HG03280 (cell line): Measurements from ENCODE around the gene TEX19.
A peak's percentile ranks its signal among the peaks of the same experiment; 100 is the strongest.
"Not testable (repeated sequence)": the region's sequence is repeated elsewhere in the genome, so short reads cannot be mapped to it uniquely, and the experiment has no call there.

Source experiments
- ATAC-seq: cut with Tn5 transposase; IDR thresholded peaks from one replicate; pipeline ENCODE4 v1.9.1; 2021; ENCODE audit warnings: mild to moderate bottlenecking, moderate library complexity; ENCODE audit not compliant: unreplicated experiment

TEX19 gene

DNA sequence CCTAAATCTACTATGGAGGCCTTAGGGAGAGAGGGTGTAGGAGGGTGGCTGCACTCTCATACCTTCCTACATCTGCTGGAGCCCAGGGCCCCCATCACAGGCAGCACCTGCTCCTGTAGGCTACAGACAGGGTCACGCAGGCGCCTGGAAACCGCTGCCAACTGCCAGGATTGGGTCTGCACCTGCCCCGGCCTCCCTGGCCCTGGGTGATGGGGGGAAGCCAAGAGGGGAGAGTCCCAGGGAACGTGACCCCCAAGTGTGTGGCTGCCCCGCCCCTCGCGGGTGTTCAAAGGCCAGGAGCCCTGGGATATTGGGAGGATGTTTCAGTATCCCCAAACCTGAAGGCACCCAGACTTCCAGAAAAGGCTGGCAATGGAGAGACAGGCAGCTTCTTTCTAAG, 5.6 kb upstream of the TEX19 start:
- ATAC-seq, result no peak

DNA sequence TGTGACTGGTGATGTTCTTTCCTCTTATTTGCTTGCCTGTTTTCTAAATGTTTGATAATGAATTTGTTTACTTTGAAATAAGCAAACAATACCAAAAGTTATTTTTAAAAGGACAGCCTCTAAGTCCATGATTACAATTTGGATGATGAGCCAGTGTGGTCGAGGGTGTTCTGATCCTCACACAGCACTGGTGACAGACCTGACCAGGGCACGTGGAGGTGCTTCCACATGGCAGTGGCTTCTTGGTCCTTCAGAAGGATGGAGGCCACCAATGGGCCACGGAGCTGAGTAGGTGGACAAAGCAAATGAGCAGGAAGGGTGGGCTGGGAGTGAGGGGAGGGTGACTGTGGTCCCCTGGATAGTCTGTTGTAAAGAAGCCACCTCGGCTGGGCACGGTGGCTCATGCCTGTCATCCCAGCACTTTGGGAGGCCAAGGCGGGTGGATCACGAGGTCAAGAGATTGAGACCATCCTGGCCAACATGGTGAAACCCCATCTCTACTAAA, 4.2 kb upstream of the TEX19 start:
- no peak for ATAC-seq

DNA sequence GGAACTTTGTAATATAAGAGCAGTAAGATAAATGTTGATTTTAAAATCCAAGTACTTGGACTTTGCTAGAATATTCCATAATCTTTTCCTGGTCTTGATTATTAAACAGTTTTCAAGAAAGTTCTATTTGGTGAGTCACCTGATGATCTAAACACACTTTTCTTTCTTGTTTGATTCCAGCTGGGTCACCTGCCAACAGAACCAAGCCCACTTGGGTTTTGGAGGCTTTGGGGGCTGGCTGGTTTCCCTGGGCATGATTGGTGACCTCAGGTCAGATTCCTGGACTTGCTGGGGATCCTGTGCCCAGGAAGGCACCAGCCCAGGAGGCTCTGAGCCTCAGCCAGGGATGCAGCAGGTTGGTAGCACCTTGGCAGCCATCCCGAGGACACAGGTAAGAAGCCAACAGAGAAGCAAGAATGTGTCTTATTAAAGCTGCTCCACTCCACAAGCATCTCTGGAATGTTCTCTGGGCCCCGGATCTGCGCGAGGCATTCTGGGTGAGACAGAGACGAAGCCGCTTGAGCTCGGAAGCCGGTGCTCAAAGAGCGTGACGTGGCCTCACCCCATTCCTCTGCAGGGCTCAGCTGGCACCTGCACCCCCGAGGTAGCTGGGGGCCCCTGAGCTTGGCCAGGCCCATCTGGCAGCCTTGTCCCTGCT, 3.1 kb upstream of the TEX19 start:
- ATAC-seq, result no peak

DNA sequence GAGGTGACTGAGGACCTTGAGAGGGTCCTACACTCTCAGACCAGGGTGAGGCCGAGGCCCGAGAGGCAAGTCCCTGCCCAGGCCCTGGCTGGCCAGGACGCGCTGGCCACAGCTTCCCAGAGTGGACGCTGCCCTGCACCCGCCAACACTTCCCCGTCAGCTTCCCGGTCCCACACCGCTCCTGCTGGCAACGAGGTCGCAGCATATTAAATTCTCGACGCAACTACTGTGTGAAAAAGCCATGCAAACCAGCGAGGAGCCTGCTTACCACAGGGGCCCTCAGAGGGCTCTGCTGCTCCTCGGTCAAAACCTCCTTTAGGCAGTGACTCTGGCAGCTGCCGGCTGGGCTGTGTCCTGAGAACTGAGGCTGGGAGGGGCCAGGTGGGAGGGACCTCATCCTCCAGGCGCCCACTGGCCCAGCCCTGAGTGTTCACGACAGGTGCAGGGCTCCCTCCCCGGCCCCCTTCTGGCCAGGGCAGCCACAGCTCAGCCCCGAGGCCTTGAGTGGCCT, 2.1 kb upstream of the TEX19 start:
- no peak for ATAC-seq

DNA sequence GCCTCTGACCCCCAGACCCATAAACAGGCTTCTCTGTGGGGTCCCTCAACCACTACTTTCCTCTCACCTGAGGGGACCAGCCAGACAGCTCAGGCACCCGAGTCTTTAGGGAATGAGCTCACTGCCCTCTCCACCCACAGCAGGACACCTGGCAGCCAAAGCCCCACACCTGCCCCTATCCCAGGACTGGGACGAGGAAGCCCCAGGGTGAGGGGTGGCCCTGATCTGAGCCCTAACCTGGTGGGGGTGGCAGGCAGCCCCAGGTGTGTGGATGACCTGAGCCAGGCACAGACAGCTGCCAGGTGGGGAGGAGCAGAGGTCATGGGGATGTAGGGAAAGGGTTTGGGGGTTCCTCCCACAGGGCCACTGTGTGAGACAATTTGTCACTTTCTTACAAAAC, 1.7 kb upstream of the TEX19 start:
- ATAC-seq, result no peak

DNA sequence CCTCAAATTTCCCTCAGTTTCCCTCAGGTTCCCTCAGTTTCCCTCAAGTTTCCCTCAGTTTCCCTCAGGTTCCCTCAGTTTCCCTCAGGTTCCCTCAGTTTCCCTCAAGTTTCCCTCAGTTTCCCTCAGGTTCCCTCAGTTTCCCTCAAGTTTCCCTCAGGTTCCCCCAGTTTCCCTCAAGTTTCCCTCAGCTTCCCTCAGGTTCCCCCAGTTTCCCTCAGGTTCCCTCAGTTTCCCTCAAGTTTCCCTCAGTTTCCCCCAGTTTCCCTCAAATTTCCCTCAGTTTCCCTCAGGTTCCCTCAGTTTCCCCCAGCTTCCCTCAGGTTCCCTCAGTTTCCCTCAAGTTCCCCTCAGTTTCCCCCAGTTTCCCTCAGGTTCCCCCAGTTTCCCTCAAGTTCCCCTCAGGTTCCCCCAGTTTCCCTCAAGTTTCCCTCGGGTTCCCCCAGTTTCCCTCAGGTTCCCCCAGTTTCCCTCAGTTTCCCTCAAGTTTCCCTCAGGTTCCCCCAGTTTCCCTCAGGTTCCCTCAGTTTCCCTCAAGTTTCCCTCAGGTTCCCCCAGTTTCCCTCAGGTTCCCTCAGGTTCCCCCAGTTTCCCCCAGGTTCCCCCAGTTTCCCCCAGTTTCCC, 516 bp downstream of the TEX19 start:
- not testable (repeated sequence) for ATAC-seq

DNA sequence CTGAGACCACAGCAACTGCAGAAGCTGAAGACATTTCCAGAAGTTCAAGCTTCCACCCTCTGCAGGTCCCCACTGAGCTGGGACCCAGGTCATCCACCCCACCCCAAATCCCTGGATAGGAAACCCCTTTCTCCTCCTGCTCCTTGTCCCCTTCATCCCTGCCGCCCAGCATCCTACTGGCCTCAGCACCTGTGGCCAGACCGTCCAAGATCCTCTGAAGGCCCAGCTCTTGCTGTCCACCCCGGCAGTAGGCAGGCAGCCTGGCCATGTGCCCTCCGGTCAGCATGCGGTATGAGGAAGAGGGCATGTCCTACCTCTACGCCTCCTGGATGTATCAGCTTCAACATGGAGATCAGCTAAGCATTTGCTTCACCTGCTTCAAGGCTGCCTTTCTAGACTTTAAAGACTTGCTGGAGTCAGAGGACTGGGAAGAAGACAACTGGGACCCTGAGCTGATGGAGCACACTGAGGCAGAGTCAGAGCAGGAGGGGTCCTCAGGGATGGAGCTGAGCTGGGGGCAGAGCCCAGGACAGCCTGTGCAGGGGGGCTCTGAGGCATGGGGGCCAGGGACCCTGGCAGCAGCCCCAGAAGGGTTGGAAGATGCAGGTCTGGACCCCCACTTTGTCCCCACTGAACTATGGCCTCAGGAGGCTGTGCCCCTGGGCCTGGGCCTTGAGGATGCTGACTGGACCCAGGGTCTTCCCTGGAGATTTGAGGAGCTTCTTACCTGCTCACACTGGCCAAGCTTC, 3.0 kb downstream of the TEX19 start:
- no peak for ATAC-seq

DNA sequence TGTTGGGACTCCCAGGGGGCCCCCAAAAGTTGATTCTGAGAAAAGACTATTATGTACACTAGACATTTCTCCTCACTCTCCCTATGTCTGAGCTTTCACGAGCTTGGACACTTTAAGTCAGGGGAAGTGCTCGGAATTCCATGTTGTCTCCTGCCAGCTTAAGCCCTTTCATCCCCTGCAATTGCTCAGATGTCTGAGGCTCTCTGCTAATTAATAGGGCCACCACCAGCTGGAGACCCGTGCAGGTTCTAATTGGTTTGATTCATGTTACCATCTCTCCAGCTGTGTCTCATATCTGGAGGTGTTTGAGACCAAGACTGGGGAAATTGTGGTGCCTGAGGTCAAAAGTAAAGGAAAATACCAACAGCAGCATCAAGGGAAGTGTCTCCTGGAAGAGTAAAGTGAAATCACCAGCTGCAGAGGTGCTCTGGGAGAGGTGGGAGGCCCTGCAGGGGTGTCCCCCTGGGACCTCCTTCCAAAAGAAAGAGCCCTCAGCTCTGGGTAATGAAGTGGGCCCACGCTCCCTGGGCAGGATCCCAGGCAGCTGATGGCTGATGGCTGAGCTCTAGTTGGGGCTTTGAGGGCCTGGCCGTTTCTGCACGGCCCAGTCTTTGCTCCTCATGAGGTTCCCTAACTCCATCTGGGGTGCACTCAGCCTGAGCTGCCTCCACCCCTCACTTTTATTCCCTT, 6.7 kb downstream of the TEX19 start:
- ATAC-seq, result no peak

DNA sequence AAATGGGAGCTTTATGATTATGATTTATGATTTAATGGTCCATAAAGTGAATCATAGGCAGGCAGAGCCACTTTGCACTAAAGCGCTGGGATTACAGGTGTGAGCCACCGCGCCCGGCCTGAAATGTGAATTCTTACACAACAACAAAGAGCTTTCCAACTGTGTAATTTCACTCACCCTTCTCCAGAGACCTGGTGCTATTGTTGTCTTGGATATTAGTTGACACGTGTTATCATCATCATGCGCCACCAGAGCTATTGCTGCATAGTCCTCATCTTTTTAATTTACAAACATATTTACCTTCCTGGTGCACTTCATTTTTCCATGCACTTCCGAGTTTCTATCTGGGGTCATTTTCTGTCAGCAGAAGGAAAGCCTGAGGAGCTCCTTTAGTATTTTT, 7.7 kb downstream of the TEX19 start:
- no peak for ATAC-seq

DNA sequence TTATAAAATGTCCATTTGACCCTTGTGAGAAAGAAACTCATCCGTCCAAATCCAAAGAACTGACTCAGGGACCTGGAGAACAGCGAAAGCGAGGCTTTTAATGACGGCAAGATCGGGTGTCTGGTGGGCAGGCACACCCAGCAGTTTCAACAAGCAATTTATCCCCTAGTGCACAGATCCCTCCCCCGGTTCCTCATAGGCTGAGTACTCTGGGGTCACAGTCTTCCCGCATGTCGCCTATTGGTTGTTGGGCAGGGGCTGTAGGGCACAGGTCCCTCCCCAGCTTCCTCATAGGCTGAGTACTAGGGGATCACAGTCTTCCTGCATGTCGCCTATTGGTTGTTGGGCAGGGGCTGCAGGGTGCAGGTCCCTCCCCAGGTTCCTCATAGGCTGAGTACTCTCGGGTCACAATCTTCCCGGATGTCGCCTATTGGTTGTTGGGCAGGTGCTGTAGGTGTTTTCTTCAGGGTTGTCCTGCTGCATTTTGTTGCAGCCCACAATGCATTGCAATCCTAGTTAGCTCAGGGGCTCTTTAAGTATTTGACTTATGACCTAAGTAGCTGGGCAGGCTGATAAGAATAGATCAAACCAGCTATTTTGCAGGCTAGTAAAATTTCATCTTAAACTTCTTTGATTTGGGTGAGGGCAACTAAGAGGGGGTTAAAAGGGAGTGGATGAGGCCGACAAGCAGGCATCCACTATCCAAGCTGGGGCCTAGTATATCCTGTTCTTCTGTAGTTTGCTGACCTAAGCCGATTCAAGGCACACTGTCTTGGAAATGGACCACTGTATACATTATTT, 8.9 kb downstream of the TEX19 start:
- no peak for ATAC-seq

DNA sequence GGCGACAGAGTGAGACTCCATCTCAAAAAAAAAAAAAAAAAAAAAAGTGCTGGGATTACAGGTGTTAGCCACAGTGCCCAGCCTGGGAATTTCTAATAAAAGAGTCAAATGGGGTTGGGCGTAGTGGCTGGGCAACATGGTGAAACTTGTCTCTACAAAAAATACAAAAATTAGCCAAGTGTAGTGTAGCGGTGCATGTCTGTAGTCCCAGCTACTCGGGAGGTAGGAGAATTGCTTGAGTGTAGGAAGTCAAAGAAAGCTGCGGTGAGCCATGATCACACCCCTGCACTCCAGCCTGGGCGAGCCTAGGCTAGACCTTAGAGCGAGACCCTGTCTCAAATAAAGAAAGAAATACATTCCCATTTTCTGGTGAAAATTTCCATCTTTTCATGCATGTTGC, 10.2 kb downstream of the TEX19 start:
- ATAC-seq, result no peak

DNA sequence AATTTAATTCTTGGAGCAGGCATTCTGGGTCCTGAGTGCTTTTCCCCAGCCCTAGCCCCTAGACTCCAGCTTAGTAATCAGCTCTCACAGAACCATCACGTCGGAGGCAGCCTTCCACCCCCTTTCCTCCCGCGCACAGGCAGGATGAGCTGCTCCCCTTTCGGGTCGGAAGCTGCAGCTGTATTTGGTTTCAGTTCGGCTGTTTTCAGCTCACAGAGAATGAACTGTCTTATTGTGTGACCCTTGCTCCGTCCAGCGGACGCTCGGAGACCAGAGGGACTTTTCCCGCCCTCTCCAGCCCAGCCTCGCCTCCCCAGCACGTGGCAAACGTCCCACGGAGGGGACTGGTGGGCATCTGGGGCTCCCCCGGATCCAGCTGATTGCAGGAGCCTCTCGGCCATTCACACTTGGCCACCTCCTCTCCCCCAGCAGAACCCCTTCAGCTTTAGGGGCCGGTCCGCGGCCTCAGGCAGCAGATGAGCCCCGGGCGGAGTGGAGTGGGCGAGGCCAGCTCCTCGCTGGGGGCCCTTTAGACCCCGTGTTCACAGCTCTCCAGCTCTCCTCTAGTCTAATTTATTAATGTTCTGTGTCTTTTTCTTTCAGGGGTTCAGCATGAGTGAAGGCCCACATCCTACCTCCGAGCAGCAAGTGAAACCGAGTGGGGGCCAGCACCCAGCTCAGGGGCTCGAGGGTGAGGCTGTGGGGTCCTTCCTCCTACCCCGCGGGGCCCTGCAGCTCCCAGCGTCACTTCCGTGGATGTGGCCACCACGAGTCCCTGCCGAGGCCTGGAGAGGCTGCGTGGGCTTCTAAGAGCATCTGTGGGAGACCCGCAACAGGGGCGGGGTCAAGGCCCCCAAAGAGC, 11.7 kb downstream of the TEX19 start:
- peak; percentile 57 for ATAC-seq

DNA sequence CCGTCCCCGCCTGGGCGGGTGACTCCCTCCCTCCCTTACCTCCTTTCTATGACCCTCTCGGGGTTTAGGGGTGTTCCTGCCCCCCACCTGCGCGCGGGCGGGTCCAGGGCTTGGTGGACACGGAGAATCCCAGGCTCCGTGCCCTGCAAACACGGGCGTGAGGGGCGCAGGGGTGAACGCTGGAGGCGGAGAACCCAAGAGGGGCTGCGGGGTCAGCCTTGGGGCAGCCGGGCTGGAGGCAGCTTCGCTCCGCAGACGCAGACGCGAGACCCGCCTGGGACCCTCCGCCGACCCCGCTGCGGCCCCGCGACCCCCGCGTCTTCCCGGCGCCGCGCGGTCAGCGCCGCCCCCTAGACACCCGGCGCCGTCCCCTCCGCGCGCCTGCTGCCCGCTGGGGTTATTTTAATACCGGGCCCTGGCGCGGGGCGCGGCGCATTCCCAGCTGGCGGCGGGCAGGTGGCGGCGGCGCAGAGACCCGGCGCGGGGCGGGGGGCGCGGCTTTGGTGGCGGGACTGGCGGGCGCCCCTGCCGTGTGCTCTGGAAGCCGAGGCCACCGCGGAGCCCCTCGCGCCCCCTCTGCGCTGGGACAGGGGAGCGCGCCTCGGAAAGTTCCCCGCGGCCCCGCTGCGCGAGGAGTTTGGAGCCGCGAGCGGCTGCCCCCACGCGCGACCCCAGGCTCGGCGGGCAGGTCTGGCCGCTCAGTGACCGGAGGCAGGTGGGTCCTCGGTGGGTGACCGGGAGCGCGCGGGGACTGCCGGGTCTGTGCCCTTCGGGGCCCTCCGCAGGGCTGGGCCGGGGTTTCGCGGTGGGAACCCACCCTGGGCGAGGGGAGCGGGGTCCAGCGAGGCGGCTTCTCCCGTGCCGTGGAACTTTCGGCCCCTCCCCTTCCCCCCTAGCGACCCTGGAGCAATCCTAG, 12.5 kb downstream of the TEX19 start, which contains the start of gene UTS2R:
Gene UTS2R, plus strand, starts transcription at position 433 of the 916 bp plus-strand sequence. CDS start 2,560 bp downstream, outside the sequence.
- no peak for ATAC-seq

DNA sequence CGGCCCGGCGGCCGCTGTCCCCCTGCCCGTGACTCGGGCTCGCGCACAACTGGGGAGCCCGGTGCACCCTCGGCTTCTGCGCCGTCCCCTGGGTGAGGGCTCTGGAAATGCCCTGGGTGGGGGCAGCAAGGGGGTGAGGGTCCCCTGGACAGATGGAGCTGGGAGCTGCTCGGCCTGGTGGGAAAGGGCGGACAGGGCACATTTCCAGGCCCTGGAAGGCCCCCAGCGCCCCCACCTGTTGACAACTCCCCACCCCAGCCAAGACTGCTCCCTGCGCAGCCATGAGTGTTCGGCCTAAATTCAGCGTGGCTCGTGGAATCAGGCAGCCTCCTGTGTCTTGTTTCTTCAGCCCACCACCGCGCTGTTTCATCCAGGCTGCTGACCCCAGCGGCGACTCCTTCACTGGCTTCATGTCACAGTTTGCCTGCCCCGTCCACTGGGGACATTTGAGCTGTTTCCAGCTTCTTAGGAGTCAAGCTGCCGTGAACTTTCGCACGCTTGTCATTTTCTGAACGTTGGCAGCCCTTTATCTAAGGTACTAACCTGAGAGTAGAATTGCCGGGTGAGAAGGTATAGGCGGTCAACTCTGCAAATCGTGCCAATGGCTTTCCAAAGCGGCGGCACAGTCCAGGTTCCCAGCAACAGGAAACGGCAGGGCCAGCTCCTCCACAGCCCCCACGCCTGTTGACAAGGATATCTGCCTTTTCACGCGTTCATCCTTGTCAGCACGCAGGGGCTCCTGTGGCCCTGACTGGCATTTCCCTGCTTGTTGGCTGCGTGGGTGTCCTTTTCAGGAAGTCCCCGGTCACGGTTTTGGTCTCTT, 13.4 kb downstream of the TEX19 start:
- ATAC-seq, result no peak

DNA sequence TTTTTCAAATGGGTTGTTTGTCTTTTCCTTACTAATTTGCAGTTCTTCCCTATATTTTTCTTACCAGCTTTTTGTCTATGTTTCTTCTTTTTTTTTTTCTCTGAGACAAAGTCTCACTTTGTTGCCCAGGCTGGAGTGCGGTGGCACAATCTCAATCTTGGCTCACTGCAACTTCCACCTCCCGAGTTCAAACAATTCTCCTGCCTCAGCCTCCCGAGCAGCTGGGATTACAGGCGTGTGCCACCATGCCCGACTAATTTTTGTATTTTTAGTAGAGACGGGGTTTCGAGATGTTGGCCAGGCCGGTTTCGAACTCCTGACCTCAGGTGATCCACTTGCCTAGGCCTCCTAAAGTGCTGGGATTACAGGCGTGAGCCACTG, 14.0 kb downstream of the TEX19 start:
- not testable (repeated sequence) for ATAC-seq

DNA sequence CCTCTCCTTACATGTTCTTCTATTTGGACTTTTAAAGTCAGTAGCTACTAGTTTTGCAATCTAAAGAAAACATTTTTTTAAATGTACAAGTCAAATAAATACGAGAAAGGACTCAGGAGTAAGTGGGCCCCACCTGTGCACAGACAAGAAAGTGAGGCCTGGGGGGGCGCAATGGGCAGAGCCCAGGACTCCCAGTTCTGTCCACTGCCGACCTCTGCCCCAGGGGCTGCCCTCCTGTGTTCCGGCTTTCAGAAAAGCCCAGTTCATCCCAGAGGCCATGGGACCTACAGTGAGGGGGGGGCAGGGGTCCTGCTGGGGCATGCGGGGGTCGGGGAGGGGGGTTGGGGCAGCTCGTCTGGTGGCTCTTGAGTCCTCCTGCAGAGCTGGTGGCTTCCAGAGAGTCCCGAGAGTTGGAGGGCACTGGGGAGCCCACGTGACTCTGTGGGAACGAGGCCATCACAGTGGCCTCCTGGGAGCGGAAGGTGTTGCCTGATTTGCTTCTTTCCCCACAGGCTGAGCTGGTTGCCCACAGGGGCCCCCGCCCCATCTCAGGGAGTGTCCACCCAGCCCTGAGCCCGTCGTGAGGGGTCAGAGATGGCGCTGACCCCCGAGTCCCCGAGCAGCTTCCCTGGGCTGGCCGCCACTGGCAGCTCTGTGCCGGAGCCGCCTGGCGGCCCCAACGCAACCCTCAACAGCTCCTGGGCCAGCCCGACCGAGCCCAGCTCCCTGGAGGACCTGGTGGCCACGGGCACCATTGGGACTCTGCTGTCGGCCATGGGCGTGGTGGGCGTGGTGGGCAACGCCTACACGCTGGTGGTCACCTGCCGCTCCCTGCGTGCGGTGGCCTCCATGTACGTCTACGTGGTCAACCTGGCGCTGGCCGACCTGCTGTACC, 14.9 kb downstream of the TEX19 start:
- no peak for ATAC-seq
